HL-60 (cell line): ENCODE measurements around the gene MDM1.

Experiments used
- DNase-seq, 2 experiments: peaks; one replicate each; pipeline ENCODE4 v3.0.0-alpha.2; 2010 to 2020; ENCODE audit warnings: low read depth in 1 of 2, low spot score in 1 of 2
- H3K27ac ChIP-seq: fragments of 250-450 bp; sonication (Bioruptor Pico); replicated peaks from 2 replicates; pipeline ENCODE4 v1.5.1; 2020; ENCODE audit warnings: mild to moderate bottlenecking, moderate library complexity
- H3K27me3 ChIP-seq: fragments of 250-450 bp; sonication (Bioruptor Pico); 2 replicates; pipeline ENCODE4 v1.5.1; 2021; ENCODE audit warnings: mild to moderate bottlenecking, moderate library complexity; ENCODE audit not compliant: insufficient read depth, poor library complexity, severe bottlenecking
- H3K4me3 ChIP-seq: replicated peaks from 2 replicates; pipeline ENCODE4 v1.5.1; 2011; ENCODE audit warnings: mild to moderate bottlenecking, control low read depth, low read length; ENCODE audit not compliant: insufficient read depth
- CTCF ChIP-seq: IDR thresholded peaks from one replicate; pipeline ENCODE4 v1.5.1; 2011; ENCODE audit warnings: low read length, control low read depth, inconsistent platforms; ENCODE audit not compliant: insufficient read depth
- GABPA ChIP-seq: IDR thresholded peaks from 2 replicates; pipeline ENCODE4 v1.6.1; 2012; ENCODE audit warnings: low read depth
- POLR2AphosphoS5 ChIP-seq: IDR thresholded peaks from 2 replicates; pipeline ENCODE4 v1.6.1; 2012; ENCODE audit warnings: low read depth
- REST ChIP-seq: IDR thresholded peaks from 2 replicates; pipeline ENCODE4 v1.6.1; 2012; ENCODE audit warnings: low read depth; ENCODE audit not compliant: insufficient replicate concordance
- SPI1 ChIP-seq: IDR thresholded peaks from 2 replicates; pipeline ENCODE4 v1.6.1; 2012; ENCODE audit warnings: low read depth, mild to moderate bottlenecking, borderline replicate concordance

Gene MDM1

GRCh38 chr12:68250454-68250853 is 81.7 kb downstream of the MDM1 start:
- Histone ChIP-seq H3K27ac (no peak overlapping the region), H3K27me3 (no peaks in the 10 kb centered on the region), H3K4me3 (no peak overlapping the region)
- TF ChIP-seq GABPA, result no peak
- no peak for TF ChIP-seq POLR2AphosphoS5
- no peak for TF ChIP-seq SPI1
- TF ChIP-seq REST, result no peak
- TF ChIP-seq CTCF, result no peak
- no peak for DNase-seq

GRCh38 chr12:68247785-68248184 is 84.4 kb downstream of the MDM1 start:
- no peak for DNase-seq
- Histone ChIP-seq H3K27me3 (no peaks in the 10 kb centered on the region), H3K27ac (no peak overlapping the region), H3K4me3 (no peak overlapping the region)
- no peak for TF ChIP-seq SPI1
- no peak for TF ChIP-seq POLR2AphosphoS5
- TF ChIP-seq CTCF, result no peak
- no peak for TF ChIP-seq REST
- TF ChIP-seq GABPA, result no peak

GRCh38 chr12:68246350-68246749 is 85.8 kb downstream of the MDM1 start:
- no peak for DNase-seq
- TF ChIP-seq CTCF (no peak), POLR2AphosphoS5 (no peak)
- Histone ChIP-seq H3K27me3 (no peaks in the 10 kb centered on the region), H3K27ac (no peak overlapping the region), H3K4me3 (no peak overlapping the region)

GRCh38 chr12:68245180-68246021 is 86.8 kb downstream of the MDM1 start:
- H3K27me3 ChIP-seq, result no peaks in the 10 kb centered on the region
- TF ChIP-seq SPI1, result no peak
- no peak for TF ChIP-seq CTCF
- TF ChIP-seq REST, result no peak
- TF ChIP-seq POLR2AphosphoS5, result no peak
- no peak for TF ChIP-seq GABPA
- DNase-seq, result no peak
- no peak overlapping the region for H3K27ac ChIP-seq
- no peak overlapping the region for H3K4me3 ChIP-seq
